ENCODE data around the gene CAMK1D. TPM values are rescaled to one million over a fixed set of nuclear protein-coding genes. Genes with fewer than 3 reads are reported as not detected.

Gene CAMK1D
- total RNA-seq, 1 experiment from 2014 or later = 10.2 TPM

- Mint-ChIP-seq H3K4me3 (no peak overlapping the region), H3K4me1 (peaks cover 20% of the 10 kb centered on the region), H3K9me3 (peaks cover 14% of the 10 kb centered on the region), H3K36me3 (peaks cover 6% of the 10 kb centered on the region), H3K27me3 (ENCODE audit: low read depth) (no peaks in the 10 kb centered on the region), H3K27ac (no peak overlapping the region)
- no peak for TF ChIP-seq ZNF263 (CRISPR knock-in tag; IDR thresholded peaks at IDR 0.05; ENCODE audit: low read depth)
- DNase-seq (ENCODE audit: low spot score) (no peak), ATAC-seq (no peak)
- POLR2A ChIA-PET = no interaction called here
- CTCF ChIA-PET = no interaction called here
Observed at GRCh38 chr10:12443026-12443425, 93.7 kb downstream of the CAMK1D start.

DNA sequence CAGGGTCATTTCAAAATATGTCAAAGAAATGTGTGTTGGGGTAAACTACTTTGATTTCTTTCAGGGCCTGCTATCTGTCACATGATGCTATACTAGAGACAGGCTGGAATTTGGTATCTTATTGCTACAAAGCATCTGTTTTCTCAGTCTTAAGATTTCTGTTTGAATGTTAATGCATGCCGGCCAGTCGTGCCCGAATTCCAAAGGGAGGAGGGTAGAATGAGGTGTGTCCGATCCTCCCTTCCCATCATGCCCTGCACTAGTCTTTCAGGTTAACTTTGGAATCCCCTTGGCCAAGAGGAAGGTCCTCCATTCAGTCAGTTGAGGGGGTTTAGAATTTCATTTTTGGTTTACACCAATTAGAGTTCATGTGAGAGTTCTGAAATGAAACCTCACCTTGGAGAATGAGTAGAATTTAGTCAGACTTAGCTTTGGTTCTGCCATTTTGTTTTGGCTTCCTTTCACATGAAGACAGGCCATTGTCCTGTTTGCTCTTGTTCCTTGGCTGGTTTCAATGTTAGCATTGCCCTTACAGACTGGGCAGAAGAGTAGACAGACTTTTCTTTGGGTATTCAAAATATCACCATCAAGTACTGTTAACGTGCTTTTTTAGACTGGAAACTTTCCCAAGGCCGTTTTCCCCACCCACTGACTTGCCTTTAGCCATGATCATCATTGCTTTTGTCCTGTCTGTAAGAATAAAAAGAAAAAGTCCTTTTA, 95.8 kb downstream of the CAMK1D start:
- DNase-seq (ENCODE audit: low spot score) = no peak
- ChIA-PET POLR2A (no interaction called here), CTCF (no interaction called here)
- peak overlapping the region; percentile 39; the same call in 1 of the 2 replicates for H3K27ac Mint-ChIP-seq
- peak; percentile 61; the same call in 1 of the 2 replicates for ATAC-seq
- TF ChIP-seq ZNF396 (CRISPR knock-in tag; IDR thresholded peaks at IDR 0.05; ENCODE audit: borderline replicate concordance) (no peak), ZNF532 (CRISPR knock-in tag; IDR thresholded peaks at IDR 0.05; ENCODE audit: borderline replicate concordance) (0 out of 2 replicates have a peak, but pooled peaks have one; percentile 45), MXD4 (CRISPR knock-in tag; IDR thresholded peaks at IDR 0.05; ENCODE audit: borderline replicate concordance) (0 out of 2 replicates have a peak, but pooled peaks have one; percentile 32)
- peaks cover under 1% of the 10 kb centered on the region; the same call in 1 of the 2 replicates for H3K9me3 Mint-ChIP-seq
- peaks cover 20% of the 10 kb centered on the region for H3K4me1 Mint-ChIP-seq
- H3K27me3 Mint-ChIP-seq (ENCODE audit: low read depth) = no peaks in the 10 kb centered on the region
- H3K36me3 Mint-ChIP-seq = no peaks in the 10 kb centered on the region
- no peak overlapping the region for H3K4me3 Mint-ChIP-seq

- Mint-ChIP-seq H3K36me3 (no peaks in the 10 kb centered on the region), H3K9me3 (no peaks in the 10 kb centered on the region; the same call in 1 of the 2 replicates), H3K4me3 (no peak overlapping the region), H3K4me1 (peaks cover 20% of the 10 kb centered on the region), H3K27ac (no peak overlapping the region), H3K27me3 (ENCODE audit: low read depth) (no peaks in the 10 kb centered on the region)
- CTCF ChIA-PET = no interaction called here
- DNase-seq (ENCODE audit: low spot score) = no peak
- ATAC-seq = no peak
- POLR2A ChIA-PET = no interaction called here
- TF ChIP-seq OVOL2 (CRISPR knock-in tag; IDR thresholded peaks at IDR 0.05; ENCODE audit: borderline replicate concordance) (no peak), CREB1 (CRISPR knock-in tag; IDR thresholded peaks at IDR 0.05) (no peak), ATF3 (CRISPR knock-in tag; conservative IDR thresholded peaks at IDR 0.05) (no peak), TEAD4 (CRISPR knock-in tag; IDR thresholded peaks at IDR 0.05) (no peak), ZNF263 (CRISPR knock-in tag; IDR thresholded peaks at IDR 0.05; ENCODE audit: low read depth) (no peak), GRHL2 (CRISPR knock-in tag; IDR thresholded peaks at IDR 0.05; ENCODE audit: insufficient replicate concordance, severe bottlenecking) (no peak), CREM (CRISPR knock-in tag; IDR thresholded peaks at IDR 0.05) (no peak), ZNF532 (CRISPR knock-in tag; IDR thresholded peaks at IDR 0.05; ENCODE audit: borderline replicate concordance) (no peak), NFATC4 (CRISPR knock-in tag; IDR thresholded peaks at IDR 0.05) (no peak), MYBL2 (CRISPR knock-in tag; IDR thresholded peaks at IDR 0.05) (no peak), JAZF1 (CRISPR knock-in tag; IDR thresholded peaks at IDR 0.05) (no peak), PRRX2 (CRISPR knock-in tag; IDR thresholded peaks at IDR 0.05) (no peak)
- TF ChIP-seq, protein P1, sequence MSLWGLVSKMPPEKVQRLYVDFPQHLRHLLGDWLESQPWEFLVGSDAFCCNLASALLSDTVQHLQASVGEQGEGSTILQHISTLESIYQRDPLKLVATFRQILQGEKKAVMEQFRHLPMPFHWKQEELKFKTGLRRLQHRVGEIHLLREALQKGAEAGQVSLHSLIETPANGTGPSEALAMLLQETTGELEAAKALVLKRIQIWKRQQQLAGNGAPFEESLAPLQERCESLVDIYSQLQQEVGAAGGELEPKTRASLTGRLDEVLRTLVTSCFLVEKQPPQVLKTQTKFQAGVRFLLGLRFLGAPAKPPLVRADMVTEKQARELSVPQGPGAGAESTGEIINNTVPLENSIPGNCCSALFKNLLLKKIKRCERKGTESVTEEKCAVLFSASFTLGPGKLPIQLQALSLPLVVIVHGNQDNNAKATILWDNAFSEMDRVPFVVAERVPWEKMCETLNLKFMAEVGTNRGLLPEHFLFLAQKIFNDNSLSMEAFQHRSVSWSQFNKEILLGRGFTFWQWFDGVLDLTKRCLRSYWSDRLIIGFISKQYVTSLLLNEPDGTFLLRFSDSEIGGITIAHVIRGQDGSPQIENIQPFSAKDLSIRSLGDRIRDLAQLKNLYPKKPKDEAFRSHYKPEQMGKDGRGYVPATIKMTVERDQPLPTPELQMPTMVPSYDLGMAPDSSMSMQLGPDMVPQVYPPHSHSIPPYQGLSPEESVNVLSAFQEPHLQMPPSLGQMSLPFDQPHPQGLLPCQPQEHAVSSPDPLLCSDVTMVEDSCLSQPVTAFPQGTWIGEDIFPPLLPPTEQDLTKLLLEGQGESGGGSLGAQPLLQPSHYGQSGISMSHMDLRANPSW (CRISPR knock-in tag; conservative IDR thresholded peaks at IDR 0.05; ENCODE audit: low read depth) = no peak
- TF ChIP-seq, protein P2, sequence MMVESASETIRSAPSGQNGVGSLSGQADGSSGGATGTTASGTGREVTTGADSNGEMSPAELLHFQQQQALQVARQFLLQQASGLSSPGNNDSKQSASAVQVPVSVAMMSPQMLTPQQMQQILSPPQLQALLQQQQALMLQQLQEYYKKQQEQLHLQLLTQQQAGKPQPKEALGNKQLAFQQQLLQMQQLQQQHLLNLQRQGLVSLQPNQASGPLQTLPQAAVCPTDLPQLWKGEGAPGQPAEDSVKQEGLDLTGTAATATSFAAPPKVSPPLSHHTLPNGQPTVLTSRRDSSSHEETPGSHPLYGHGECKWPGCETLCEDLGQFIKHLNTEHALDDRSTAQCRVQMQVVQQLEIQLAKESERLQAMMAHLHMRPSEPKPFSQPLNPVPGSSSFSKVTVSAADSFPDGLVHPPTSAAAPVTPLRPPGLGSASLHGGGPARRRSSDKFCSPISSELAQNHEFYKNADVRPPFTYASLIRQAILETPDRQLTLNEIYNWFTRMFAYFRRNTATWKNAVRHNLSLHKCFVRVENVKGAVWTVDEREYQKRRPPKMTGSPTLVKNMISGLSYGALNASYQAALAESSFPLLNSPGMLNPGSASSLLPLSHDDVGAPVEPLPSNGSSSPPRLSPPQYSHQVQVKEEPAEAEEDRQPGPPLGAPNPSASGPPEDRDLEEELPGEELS (CRISPR knock-in tag; IDR thresholded peaks at IDR 0.05) = no peak
Observed at GRCh38 chr10:12445701-12446334, 96.5 kb downstream of the CAMK1D start.

All from WTC11 (cell line).